DOHH2 (cell line): ENCODE results near the gene LBX2.

ENCODE experiments used
- CTCF ChIP-seq: fragments of 200-600 bp; sonication (generic); IDR thresholded peaks from one replicate; pipeline ENCODE4 v1.5.1; 2014; ENCODE audit warnings: antibody characterized with exemption, mild to moderate bottlenecking, low read depth, low read length; ENCODE audit not compliant: poor library complexity, severe bottlenecking
- EZH2phosphoT487 ChIP-seq: fragments of 200-600 bp; sonication (generic); IDR thresholded peaks from 2 replicates; pipeline ENCODE4 v1.6.1; 2017; ENCODE audit warnings: borderline replicate concordance, mild to moderate bottlenecking, antibody characterized with exemption, low read length, moderate library complexity, mixed read lengths

DNA sequence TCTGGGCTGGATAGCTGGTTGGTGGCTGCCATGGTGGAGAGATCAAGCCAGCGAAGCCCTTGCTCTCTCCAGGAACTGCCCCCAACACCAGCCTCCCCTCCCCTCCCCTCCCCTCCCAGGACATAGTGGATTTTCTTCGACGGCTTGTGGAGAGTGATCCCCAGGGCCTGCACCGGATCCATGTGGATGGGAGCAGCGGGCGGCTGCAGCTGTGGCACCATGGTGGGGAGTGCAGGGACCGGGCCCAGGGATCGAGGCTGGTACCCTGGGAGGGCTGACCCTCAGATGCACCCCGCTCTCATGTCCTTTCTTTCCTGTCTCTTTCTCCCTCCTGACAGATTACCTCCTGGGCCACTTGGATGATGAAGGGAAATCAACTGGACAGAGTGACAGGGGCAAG lies 9.5 kb downstream of the LBX2 start:
- TF ChIP-seq CTCF (no peak), EZH2phosphoT487 (no peak)
